HG03342 (cell line): Measurements from ENCODE around the gene CEP295NL.
"Not testable (repeated sequence)": the region's sequence is repeated elsewhere in the genome, so short reads cannot be mapped to it uniquely, and the experiment has no call there.

Source experiments
- ATAC-seq: cut with Tn5 transposase; IDR thresholded peaks from one replicate; pipeline ENCODE4 v1.9.1; 2021; ENCODE audit warnings: mild to moderate bottlenecking, moderate library complexity; ENCODE audit not compliant: unreplicated experiment

CEP295NL gene

GRCh38 chr17:78889531-78889930, 13.5 kb downstream of the CEP295NL start:
- peak; percentile 44 for ATAC-seq

GRCh38 chr17:78888941-78889518, 14.0 kb downstream of the CEP295NL start:
- ATAC-seq = no peak

GRCh38 chr17:78886954-78887353, 16.0 kb downstream of the CEP295NL start:
- no peak for ATAC-seq

- ATAC-seq = no peak
Observed at GRCh38 chr17:78885956-78886355, 17.0 kb downstream of the CEP295NL start.

GRCh38 chr17:78884876-78885667, 17.9 kb downstream of the CEP295NL start:
- ATAC-seq = no peak

- ATAC-seq = no peak
Observed at GRCh38 chr17:78884148-78884825, 18.7 kb downstream of the CEP295NL start.

GRCh38 chr17:78883533-78884131, 19.4 kb downstream of the CEP295NL start:
- ATAC-seq = no peak

- ATAC-seq = no peak
Observed at GRCh38 chr17:78883089-78883532, 19.9 kb downstream of the CEP295NL start.

GRCh38 chr17:78882540-78883088, 20.4 kb downstream of the CEP295NL start:
- ATAC-seq = no peak

- no peak for ATAC-seq
Observed at GRCh38 chr17:78879635-78880186, 23.3 kb downstream of the CEP295NL start.

GRCh38 chr17:78878871-78879527, 24.0 kb downstream of the CEP295NL start:
- no peak for ATAC-seq

GRCh38 chr17:78878261-78878660, 24.7 kb downstream of the CEP295NL start:
- no peak for ATAC-seq

- not testable (repeated sequence) for ATAC-seq
Observed at GRCh38 chr17:78876954-78877517, 26.0 kb downstream of the CEP295NL start.

- ATAC-seq = no peak
Observed at GRCh38 chr17:78876094-78876597, 26.9 kb downstream of the CEP295NL start.

- ATAC-seq = no peak
Observed at GRCh38 chr17:78875363-78876093, 27.5 kb downstream of the CEP295NL start.

GRCh38 chr17:78873519-78874340, 29.3 kb downstream of the CEP295NL start:
- ATAC-seq = no peak

GRCh38 chr17:78872486-78872885, 30.5 kb downstream of the CEP295NL start:
- ATAC-seq = no peak

- ATAC-seq = no peak
Observed at GRCh38 chr17:78870621-78871020, 32.4 kb downstream of the CEP295NL start.
